Smooth muscle cell (in vitro differentiated cells): ENCODE measurements around the gene SRRM4. TPM values are rescaled to one million over a fixed set of nuclear protein-coding genes. Genes with fewer than 3 reads are reported as not detected.

Experiments
- DNase-seq: peaks from one replicate; lab custom pipeline; 2025; ENCODE audit not compliant: unreplicated experiment; lab: John Stamatoyannopoulos, UW
- H2AFZ ChIP-seq: fragments of 200-600 bp; sonication (generic); 2 replicates; pipeline ENCODE4 v1.6.0; 2016; ENCODE audit warnings: antibody characterized with exemption, low read depth, mild to moderate bottlenecking
- H3F3A ChIP-seq: fragments of 200-600 bp; sonication (generic); 2 replicates; pipeline ENCODE4 v1.6.0; 2017; ENCODE audit warnings: antibody characterized with exemption, low read depth
- H3K27ac ChIP-seq: fragments of 200-600 bp; sonication (generic); 2 replicates; pipeline ENCODE4 v1.5.1; 2016; ENCODE audit warnings: low read depth, mild to moderate bottlenecking
- H3K27me3 ChIP-seq: fragments of 200-600 bp; sonication (generic); 2 replicates; pipeline ENCODE4 v1.6.1; 2016; ENCODE audit warnings: low read depth, mild to moderate bottlenecking
- H3K36me3 ChIP-seq: fragments of 200-600 bp; sonication (generic); 2 replicates; pipeline ENCODE4 v1.5.1; 2016; ENCODE audit warnings: low read depth
- H3K4me1 ChIP-seq: fragments of 200-600 bp; sonication (generic); 2 replicates; pipeline ENCODE4 v1.5.1; 2016; ENCODE audit warnings: low read depth
- H3K4me2 ChIP-seq: fragments of 200-600 bp; sonication (generic); 2 replicates; pipeline ENCODE4 v1.6.0; 2016; ENCODE audit warnings: mild to moderate bottlenecking
- H3K4me3 ChIP-seq: fragments of 200-600 bp; sonication (generic); 2 replicates; pipeline ENCODE4 v1.5.1; 2016; ENCODE audit warnings: mild to moderate bottlenecking
- H3K79me2 ChIP-seq: fragments of 200-600 bp; sonication (generic); 2 replicates; pipeline ENCODE4 v1.6.0; 2016; ENCODE audit warnings: low read depth, mild to moderate bottlenecking
- H3K9ac ChIP-seq: fragments of 200-600 bp; sonication (generic); 2 replicates; pipeline ENCODE4 v1.6.0; 2016; ENCODE audit warnings: low read depth
- H3K9me3 ChIP-seq: fragments of 200-600 bp; sonication (generic); replicated peaks from 2 replicates; pipeline ENCODE4 v1.5.1; 2016; ENCODE audit warnings: low read depth
- H4K20me1 ChIP-seq: fragments of 200-600 bp; sonication (generic); 2 replicates; pipeline ENCODE4 v1.6.0; 2016; ENCODE audit warnings: low read depth
- whole genome bisulfite sequencing: methylation state at CpG from one replicate; pipeline ENCODE4 v1.1.7; 2016; ENCODE audit warnings: low lambda C conversion rate; 5-methylcytosine and 5-hydroxymethylcytosine counted together
- polyA plus RNA-seq: library from polyadenylated mRNA; unstranded; fragments of >200 nt; fragmentation: Nextera tagmentation; extraction: Ambion mirVana; gene quantifications from 2 replicates; pipeline ENCODE4 v1.2.1, GENCODE V29; 2016
- total RNA-seq: library from RNA; depleted of rRNA; stranded (reverse); fragments of >200 nt; gene quantifications from 2 replicates; pipeline ENCODE4 v1.2.3, GENCODE V29; 2014
- TF ChIP-seq, protein P1 (sequence below): fragments of 200-600 bp; sonication (generic); IDR thresholded peaks from 2 replicates; pipeline ENCODE4 v1.5.1; 2017; ENCODE audit warnings: borderline replicate concordance, mild to moderate bottlenecking, antibody characterized with exemption; ENCODE audit not compliant: insufficient read depth, poor library complexity, severe bottlenecking

The SRRM4 gene
- total and polyA plus RNA-seq, 2 experiments from 2014 or later, result 0.04 TPM; not detected in 1

DNA sequence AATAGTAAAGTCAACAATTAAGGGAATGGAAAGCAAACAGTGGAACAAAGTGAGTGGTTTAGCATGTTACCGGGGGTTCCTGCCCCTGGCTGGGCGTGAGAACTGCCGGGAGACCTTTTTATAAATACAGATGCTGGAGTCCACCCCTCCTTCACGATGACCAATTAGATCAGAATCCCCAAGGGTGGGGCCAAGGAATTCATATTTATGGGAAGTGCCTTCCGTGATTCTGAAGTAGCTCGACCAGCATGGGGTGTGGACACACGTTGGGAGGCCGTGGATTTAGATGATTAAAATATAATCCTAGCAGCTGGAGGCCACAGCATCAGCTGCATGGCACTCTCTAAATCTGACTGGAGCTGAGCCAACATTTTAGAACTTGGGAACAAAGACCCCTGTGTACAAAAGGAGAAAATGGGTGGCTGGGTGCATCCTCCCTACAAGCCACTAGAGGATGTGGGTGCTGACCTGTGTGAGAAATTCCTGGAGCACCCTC is 87.9 kb downstream of the SRRM4 start:
- Histone ChIP-seq H3K4me1 (no peaks in the 10 kb centered on the region), H3K9me3 (no peaks in the 10 kb centered on the region), H3K79me2 (no peaks in the 10 kb centered on the region), H3K36me3 (no peaks in the 10 kb centered on the region), H2AFZ (no peak overlapping the region), H3K4me2 (no peak overlapping the region), H3F3A (no peaks in the 10 kb centered on the region), H3K27me3 (peaks cover 51% of the 10 kb centered on the region), H4K20me1 (no peaks in the 10 kb centered on the region), H3K4me3 (no peak overlapping the region), H3K9ac (no peak overlapping the region), H3K27ac (no peak overlapping the region)
- TF ChIP-seq, protein P1, sequence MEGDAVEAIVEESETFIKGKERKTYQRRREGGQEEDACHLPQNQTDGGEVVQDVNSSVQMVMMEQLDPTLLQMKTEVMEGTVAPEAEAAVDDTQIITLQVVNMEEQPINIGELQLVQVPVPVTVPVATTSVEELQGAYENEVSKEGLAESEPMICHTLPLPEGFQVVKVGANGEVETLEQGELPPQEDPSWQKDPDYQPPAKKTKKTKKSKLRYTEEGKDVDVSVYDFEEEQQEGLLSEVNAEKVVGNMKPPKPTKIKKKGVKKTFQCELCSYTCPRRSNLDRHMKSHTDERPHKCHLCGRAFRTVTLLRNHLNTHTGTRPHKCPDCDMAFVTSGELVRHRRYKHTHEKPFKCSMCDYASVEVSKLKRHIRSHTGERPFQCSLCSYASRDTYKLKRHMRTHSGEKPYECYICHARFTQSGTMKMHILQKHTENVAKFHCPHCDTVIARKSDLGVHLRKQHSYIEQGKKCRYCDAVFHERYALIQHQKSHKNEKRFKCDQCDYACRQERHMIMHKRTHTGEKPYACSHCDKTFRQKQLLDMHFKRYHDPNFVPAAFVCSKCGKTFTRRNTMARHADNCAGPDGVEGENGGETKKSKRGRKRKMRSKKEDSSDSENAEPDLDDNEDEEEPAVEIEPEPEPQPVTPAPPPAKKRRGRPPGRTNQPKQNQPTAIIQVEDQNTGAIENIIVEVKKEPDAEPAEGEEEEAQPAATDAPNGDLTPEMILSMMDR, result no peak
- WGBS, result 66% methylated on average over 8 of the region's 8 CpGs
- no peak for DNase-seq

DNA sequence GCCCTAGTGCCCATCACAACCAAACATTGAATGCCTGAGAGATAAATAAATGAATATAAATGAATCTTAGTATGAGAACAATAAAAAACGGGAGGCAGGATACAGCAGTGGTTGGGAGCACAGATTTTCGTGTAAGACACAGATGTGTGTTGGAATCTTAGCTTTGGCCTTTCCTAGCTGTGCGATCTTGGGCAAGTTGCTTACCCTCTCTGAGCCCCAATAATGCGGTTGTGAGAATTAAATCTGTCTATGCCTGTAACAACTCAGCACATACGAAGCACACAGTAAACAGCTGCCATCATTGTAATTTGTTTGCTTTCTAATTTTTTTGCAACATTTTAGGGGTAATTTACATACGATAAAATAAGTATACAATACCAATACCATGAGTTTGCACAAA is 89.8 kb downstream of the SRRM4 start:
- Histone ChIP-seq H3K27me3 (peaks cover 51% of the 10 kb centered on the region), H4K20me1 (no peaks in the 10 kb centered on the region), H3K4me3 (no peak overlapping the region), H2AFZ (no peak overlapping the region), H3K36me3 (no peaks in the 10 kb centered on the region), H3K4me1 (no peaks in the 10 kb centered on the region), H3K79me2 (no peaks in the 10 kb centered on the region), H3F3A (no peaks in the 10 kb centered on the region), H3K9ac (no peak overlapping the region), H3K9me3 (no peaks in the 10 kb centered on the region), H3K4me2 (no peak overlapping the region), H3K27ac (no peak overlapping the region)
- TF ChIP-seq, protein P1, result no peak
- WGBS, result 84% methylated on average over 6 of the region's 6 CpGs
- no peak for DNase-seq

DNA sequence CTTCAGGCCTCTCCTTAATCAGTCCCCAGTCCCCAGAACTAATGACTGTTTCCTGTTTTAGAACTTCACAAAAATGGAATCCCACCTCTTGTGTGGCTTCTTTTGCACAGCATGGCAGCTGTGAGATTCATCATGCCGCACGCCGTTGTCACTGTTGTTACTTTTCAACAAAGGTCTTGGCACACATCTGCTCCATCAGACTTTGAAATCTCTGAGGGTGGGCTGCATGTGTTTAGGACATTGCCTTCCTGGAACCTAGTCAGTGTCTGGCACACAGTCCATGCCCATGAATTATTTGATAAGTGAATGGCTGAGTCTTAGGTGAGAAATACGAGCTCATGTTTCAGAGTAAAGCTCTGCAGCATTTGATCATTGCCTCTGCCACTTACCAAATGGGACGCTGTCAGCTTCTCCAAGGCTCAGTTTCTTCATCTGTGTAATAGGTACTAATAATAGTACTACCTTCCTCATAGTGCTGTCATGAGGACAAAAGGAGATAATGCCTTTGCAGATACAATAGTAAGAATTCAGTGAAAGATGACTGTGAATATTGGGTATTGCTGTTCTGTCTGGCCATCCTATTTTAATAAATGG is 90.4 kb downstream of the SRRM4 start:
- 93% methylated on average over 5 of the region's 5 CpGs for WGBS
- no peaks in the 10 kb centered on the region for H3F3A ChIP-seq
- H2AFZ ChIP-seq, result no peak overlapping the region
- DNase-seq, result no peak
- H3K4me1 ChIP-seq, result no peaks in the 10 kb centered on the region
- H4K20me1 ChIP-seq, result no peaks in the 10 kb centered on the region
- no peaks in the 10 kb centered on the region for H3K79me2 ChIP-seq
- no peak overlapping the region for H3K27ac ChIP-seq
- no peak overlapping the region for H3K9ac ChIP-seq
- H3K36me3 ChIP-seq, result no peaks in the 10 kb centered on the region
- no peaks in the 10 kb centered on the region for H3K9me3 ChIP-seq
- H3K27me3 ChIP-seq, result peaks cover 54% of the 10 kb centered on the region
- no peak overlapping the region for H3K4me3 ChIP-seq
- TF ChIP-seq, protein P1, result no peak
- H3K4me2 ChIP-seq, result no peak overlapping the region

DNA sequence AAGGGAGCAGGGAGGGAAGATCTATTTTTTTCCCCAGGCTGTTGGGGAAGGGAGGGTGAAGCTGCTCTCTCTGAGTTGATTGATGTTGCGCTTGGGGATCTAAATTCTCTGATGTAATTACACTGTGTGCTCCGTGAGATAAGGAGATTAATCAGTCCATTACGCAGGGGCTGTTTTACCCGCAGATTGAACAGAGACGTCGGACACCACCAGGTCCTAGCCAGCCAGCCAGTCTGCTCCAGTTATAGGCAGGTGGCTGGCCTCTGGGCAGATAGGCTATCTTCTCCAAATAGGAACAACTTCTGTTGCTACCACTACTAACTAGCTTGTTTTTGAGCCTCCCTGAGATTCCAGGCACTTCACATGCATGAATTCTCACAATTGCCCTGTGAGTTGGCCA is 91.1 kb downstream of the SRRM4 start:
- H3K27me3 ChIP-seq, result peaks cover 58% of the 10 kb centered on the region
- DNase-seq, result no peak
- no peak overlapping the region for H3K27ac ChIP-seq
- no peaks in the 10 kb centered on the region for H3K9me3 ChIP-seq
- TF ChIP-seq, protein P1, result no peak
- H3F3A ChIP-seq, result no peaks in the 10 kb centered on the region
- H4K20me1 ChIP-seq, result no peaks in the 10 kb centered on the region
- no peaks in the 10 kb centered on the region for H3K36me3 ChIP-seq
- no peak overlapping the region for H3K4me2 ChIP-seq
- 70% methylated on average over 6 of the region's 6 CpGs for WGBS
- H3K4me3 ChIP-seq, result no peak overlapping the region
- H3K4me1 ChIP-seq, result no peaks in the 10 kb centered on the region
- H3K79me2 ChIP-seq, result no peaks in the 10 kb centered on the region
- no peak overlapping the region for H3K9ac ChIP-seq
- H2AFZ ChIP-seq, result no peak overlapping the region
